B cell (primary cell): ENCODE results near the gene TTLL11. TPM values are rescaled to one million over a fixed set of nuclear protein-coding genes. Genes with fewer than 3 reads are reported as not detected.

ENCODE experiments used
- ATAC-seq: fragments of 200-7000 bp; cut with Tn5 transposase; one replicate; pipeline ENCODE4 v1.10.0; 2021; ENCODE audit warnings: low read depth, mild to moderate bottlenecking, moderate number of reproducible peaks, moderate library complexity
- CTCF ChIA-PET: fragments of 350-600 bp; sonication (Branson Sonifier 250); formaldehyde crosslinking; loops from one replicate; lab custom pipeline; 2021; ENCODE audit warnings: antibody characterized with exemption, inconsistent platforms; lab: Charles Lee
- POLR2A ChIA-PET: fragments of 350-600 bp; sonication (Branson Sonifier 250); formaldehyde crosslinking; loops from one replicate; lab custom pipeline; 2021; ENCODE audit warnings: antibody characterized with exemption; lab: Charles Lee
- DNase-seq: peaks from one replicate; pipeline ENCODE4 v3.0.0; 2013
- H2AFZ ChIP-seq: 2 replicates; pipeline ENCODE4 v1.6.1; 2012; ENCODE audit warnings: mild to moderate bottlenecking, low read depth, low read length; ENCODE audit not compliant: insufficient read depth, poor library complexity, severe bottlenecking
- H3K27ac ChIP-seq, 2 donors: 1 replicate in 1 of 2; 2 replicates in 1 of 2; pipeline ENCODE4 v1.5.1; 2012 to 2013; ENCODE audit warnings: low read length in 2 of 2, mild to moderate bottlenecking in 2 of 2, moderate library complexity in 1 of 2
- H3K27me3 ChIP-seq, 4 experiments: fragments of 200-600 bp in 1 of 4; sonication (generic) in 1 of 4; replicated peaks in 1 of 4; 1 replicate in 2 of 4; 2 replicates in 2 of 4; pipeline versions ENCODE4 v1.6.1 to v1.7.0; 2013 to 2016; ENCODE audit warnings: low read length in 3 of 4, mild to moderate bottlenecking in 2 of 4, mixed read lengths in 1 of 4, moderate library complexity in 1 of 4; ENCODE audit not compliant: insufficient read depth in 4 of 4, control insufficient read depth in 3 of 4; ENCODE audit errors: control extremely low read depth in 1 of 4
- H3K36me3 ChIP-seq, 2 experiments: replicated peaks in 1 of 2; 1 replicate in 1 of 2; 2 replicates in 1 of 2; pipeline versions ENCODE4 v1.6.1 to v1.7.1; 2013; ENCODE audit warnings: low read length in 1 of 2; ENCODE audit not compliant: insufficient read depth in 2 of 2, control insufficient read depth in 1 of 2; ENCODE audit errors: control extremely low read depth in 1 of 2, extremely low read depth in 1 of 2
- H3K4me1 ChIP-seq, 2 donors: fragments of 200-600 bp in 1 of 2; sonication (generic) in 1 of 2; 1 replicate in 1 of 2; 2 replicates in 1 of 2; pipeline versions ENCODE4 v1.5.1 to v1.6.1; 2013 to 2017; ENCODE audit warnings: low read length in 2 of 2; ENCODE audit not compliant: control insufficient read depth in 2 of 2, insufficient read depth in 2 of 2
- H3K4me2 ChIP-seq: replicated peaks from 2 replicates; pipeline ENCODE3; 2012; ENCODE audit warnings: mild to moderate bottlenecking, low read depth, low read length; ENCODE audit not compliant: poor library complexity, severe bottlenecking
- H3K4me3 ChIP-seq, 5 experiments: fragments of 200-600 bp in 1 of 5; sonication (generic) in 1 of 5; 1 replicate in 3 of 5; 2 replicates in 2 of 5; pipeline versions ENCODE4 v1.5.1 to v1.7.0; 2011 to 2016; ENCODE audit warnings: low read length in 4 of 5, mild to moderate bottlenecking in 4 of 5, low read depth in 2 of 5, control low read depth in 1 of 5, moderate library complexity in 1 of 5; ENCODE audit not compliant: insufficient read depth in 1 of 5; ENCODE audit errors: control extremely low read depth in 1 of 5, extremely low read depth in 1 of 5
- H3K79me2 ChIP-seq: fragments of 200-600 bp; sonication (generic); one replicate; pipeline ENCODE4 v1.6.0; 2016; ENCODE audit warnings: low read length; ENCODE audit not compliant: control insufficient read depth, insufficient read depth
- H3K9ac ChIP-seq: fragments of 200-600 bp; sonication (generic); 2 replicates; pipeline ENCODE4 v1.6.1; 2017; ENCODE audit warnings: mild to moderate bottlenecking, low read length, moderate library complexity
- H3K9me3 ChIP-seq, 3 donors: one replicate each; pipeline versions ENCODE4 v1.6.1 to v1.7.1; 2013; ENCODE audit warnings: low read length in 2 of 3; ENCODE audit not compliant: control insufficient read depth in 2 of 3, insufficient read depth in 1 of 3; ENCODE audit errors: control extremely low read depth in 1 of 3
- H4K20me1 ChIP-seq: 2 replicates; pipeline ENCODE4 v1.6.0; 2012; ENCODE audit warnings: mild to moderate bottlenecking, low read length; ENCODE audit not compliant: insufficient read depth, control insufficient read depth, poor library complexity, severe bottlenecking
- H3K27ac Mint-ChIP-seq: one replicate; pipeline ENCODE4 v1.8.0; 2021; ENCODE audit warnings: mixed read lengths
- H3K27me3 Mint-ChIP-seq: one replicate; pipeline ENCODE4 v1.8.0; 2021; ENCODE audit warnings: mixed read lengths
- H3K4me1 Mint-ChIP-seq: one replicate; pipeline ENCODE4 v1.8.0; 2021; ENCODE audit warnings: mixed read lengths
- H3K4me3 Mint-ChIP-seq: one replicate; pipeline ENCODE4 v1.8.0; 2021; ENCODE audit warnings: mixed read lengths
- H3K9me3 Mint-ChIP-seq: one replicate; pipeline ENCODE4 v1.8.0; 2022; ENCODE audit warnings: mixed read lengths; ENCODE audit not compliant: insufficient read depth
- CTCF ChIP-seq: fragments of 200-600 bp; IDR thresholded peaks from one replicate; pipeline ENCODE4 v1.8.0; 2022; ENCODE audit warnings: antibody characterized with exemption, mild to moderate bottlenecking
- EZH2 ChIP-seq: IDR thresholded peaks from 2 replicates; pipeline ENCODE4 v1.6.1; 2012; ENCODE audit warnings: borderline replicate concordance, low read depth, mild to moderate bottlenecking, moderate library complexity, low read length; ENCODE audit not compliant: insufficient read depth, poor library complexity, severe bottlenecking
- WGBS: methylation state at CpG from one replicate; pipeline ENCODE4 v1.1.5; 2013; ENCODE audit warnings: missing lambda C conversion rate; ENCODE audit not compliant: insufficient coverage; 5-methylcytosine and 5-hydroxymethylcytosine counted together
- intact Hi-C: fragments of 100-400 bp; cut with micrococcal nuclease; formaldehyde crosslinking; loops from one replicate; pipeline ENCODE4 v1.10.0; 2022
- polyA plus RNA-seq: library from polyadenylated mRNA; depleted of rRNA; stranded (reverse); fragments of >200 nt; gene quantifications from 2 replicates; pipeline ENCODE4 v1.2.3, GENCODE V29; 2012
- total RNA-seq, 2 donors: library from RNA; stranded (reverse); fragments of 120-200 nt in 1 of 2; gene quantifications; 1 replicate in 1 of 2; 2 replicates in 1 of 2; pipeline versions ENCODE4 v1.2.3 to v1.2.4, GENCODE V29; 2013 to 2022

The TTLL11 gene
- total and polyA plus RNA-seq, 2 donors (not counting 1 experiment from before 2014, with no cell fraction given) = 3.6 to 3.8 TPM

GRCh38 chr9:121906074-121906870, 186.8 kb downstream of the TTLL11 start:
- Histone ChIP-seq H3K27me3 (no peaks in the 10 kb centered on the region), H3K79me2 (no peaks in the 10 kb centered on the region), H3K36me3 (no peaks in the 10 kb centered on the region), H4K20me1 (no peaks in the 10 kb centered on the region), H3K4me3 (no peak overlapping the region), H3K9ac (no peak overlapping the region), H3K9me3 (no peaks in the 10 kb centered on the region), H3K27ac (no peak overlapping the region), H3K4me2 (no peak overlapping the region), H3K4me1 (no peaks in the 10 kb centered on the region), H2AFZ (no peak overlapping the region)
- intact Hi-C loops = loop anchor here (5.0 kb wide), 1 partner anchor 36 kb away; no protein-coding TSS in a partner anchor
- H3K27me3 Mint-ChIP-seq = no peaks in the 10 kb centered on the region
- H3K27ac Mint-ChIP-seq = no peak overlapping the region
- no peaks in the 10 kb centered on the region for H3K4me1 Mint-ChIP-seq
- no peaks in the 10 kb centered on the region for H3K9me3 Mint-ChIP-seq
- WGBS = no CpG with 5 or more reads among the region's 1 CpG
- DNase-seq (no peak), ATAC-seq (no peak)
- POLR2A ChIA-PET = interaction anchor here (0.7 kb wide), 1 partner anchor 81 kb away, joined by 3 read pairs; no protein-coding TSS in a partner anchor
- CTCF ChIA-PET = no interaction called here
- no peak for TF ChIP-seq EZH2
- no peak for TF ChIP-seq CTCF
- H3K4me3 Mint-ChIP-seq = no peak overlapping the region

GRCh38 chr9:121902461-121903135, 190.5 kb downstream of the TTLL11 start:
- ChIA-PET CTCF (no interaction called here), POLR2A (no interaction called here)
- H3K36me3 ChIP-seq = no peaks in the 10 kb centered on the region
- ATAC-seq (no peak), DNase-seq (no peak)
- H3K9ac ChIP-seq = no peak overlapping the region
- H3K4me3 Mint-ChIP-seq = no peak overlapping the region
- peaks cover 0 to 7% (median 6%) of the 10 kb centered on the region in 3 donors for H3K9me3 ChIP-seq
- no peaks in the 10 kb centered on the region for H4K20me1 ChIP-seq
- H3K9me3 Mint-ChIP-seq = peaks cover 6% of the 10 kb centered on the region
- H3K27ac ChIP-seq = no peak overlapping the region
- intact Hi-C loops = no loop called here
- no peak overlapping the region for H3K27ac Mint-ChIP-seq
- H3K4me1 Mint-ChIP-seq = no peaks in the 10 kb centered on the region
- no peak overlapping the region for H3K4me3 ChIP-seq
- 62% methylated on average over 6 of the region's 7 CpGs for WGBS
- H3K4me1 ChIP-seq = no peaks in the 10 kb centered on the region
- H3K27me3 ChIP-seq = no peaks in the 10 kb centered on the region
- no peak overlapping the region for H3K4me2 ChIP-seq
- H2AFZ ChIP-seq = no peak overlapping the region
- TF ChIP-seq CTCF (no peak), EZH2 (no peak)
- no peaks in the 10 kb centered on the region for H3K27me3 Mint-ChIP-seq
- no peaks in the 10 kb centered on the region for H3K79me2 ChIP-seq
